ENCODE measurements around the gene L2HGDH. TPM values are rescaled to one million over a fixed set of nuclear protein-coding genes. Genes with fewer than 3 reads are reported as not detected.
A peak's percentile ranks its signal among the peaks of the same experiment; 100 is the strongest.

Gene L2HGDH
- total and polyA plus RNA-seq, 8 donors = 1.2 to 31.7 (median 3.2) TPM

DNA sequence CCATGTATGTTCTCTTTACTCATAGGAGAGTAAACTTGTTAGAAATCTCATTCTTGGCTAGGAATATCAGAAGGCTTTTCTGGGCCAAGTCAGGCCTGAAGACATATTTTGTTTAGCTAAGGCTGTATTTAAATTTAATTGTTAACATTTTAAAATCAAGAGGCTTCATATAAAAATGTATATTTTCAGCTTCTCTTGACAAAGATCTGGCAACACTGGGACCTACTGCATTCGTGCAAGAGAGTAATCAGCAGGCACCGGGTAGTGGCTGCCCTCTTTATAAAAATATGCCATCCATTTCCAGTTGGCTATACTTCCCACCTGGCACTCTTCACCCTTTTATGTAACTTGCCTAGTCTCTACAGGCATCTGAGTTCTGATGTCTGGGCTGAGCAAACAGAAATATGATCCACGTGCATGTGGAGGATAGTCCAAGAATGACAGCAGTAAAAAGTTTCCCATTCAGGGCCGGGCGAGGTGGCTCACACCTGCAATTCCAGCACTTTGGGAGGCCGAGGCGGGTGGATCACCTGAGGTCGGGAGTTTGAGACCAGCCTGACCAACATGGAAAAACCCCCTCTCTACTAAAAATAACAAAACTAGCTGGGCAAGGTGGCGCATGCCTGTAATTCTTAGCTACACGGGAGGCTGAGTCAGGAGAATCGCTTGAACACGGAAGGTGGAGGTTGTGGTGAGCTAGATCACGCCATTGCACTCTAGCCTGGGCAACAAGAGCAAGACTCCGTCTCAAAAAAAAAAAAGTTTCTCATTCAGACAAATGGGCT, 78.7 kb downstream of the L2HGDH start:
- no peak overlapping the region for H3K27ac ChIP-seq
- no peaks in the 10 kb centered on the region for H3K27me3 ChIP-seq
- no peak overlapping the region for H3K4me3 ChIP-seq
- intact Hi-C loops (cut with DNase I; ENCODE audit: low total_unique reads) = no loop called here
- DNase-seq = peak in 1 of 2 donors; percentile 28
- H3K4me1 ChIP-seq = peaks cover 8 to 39% (median 30%) of the 10 kb centered on the region in 4 donors
- no peaks in the 10 kb centered on the region for H3K9me3 ChIP-seq
- TF ChIP-seq EP300 (IDR thresholded peaks at IDR 0.05) (no peak), POLR2AphosphoS5 (IDR thresholded peaks at IDR 0.05) (no peak)
- H3K36me3 ChIP-seq = no peaks in the 10 kb centered on the region
- 68 to 76% (median 72%) methylated on average over 14 of the region's 14 CpGs for WGBS, 5 donors

DNA sequence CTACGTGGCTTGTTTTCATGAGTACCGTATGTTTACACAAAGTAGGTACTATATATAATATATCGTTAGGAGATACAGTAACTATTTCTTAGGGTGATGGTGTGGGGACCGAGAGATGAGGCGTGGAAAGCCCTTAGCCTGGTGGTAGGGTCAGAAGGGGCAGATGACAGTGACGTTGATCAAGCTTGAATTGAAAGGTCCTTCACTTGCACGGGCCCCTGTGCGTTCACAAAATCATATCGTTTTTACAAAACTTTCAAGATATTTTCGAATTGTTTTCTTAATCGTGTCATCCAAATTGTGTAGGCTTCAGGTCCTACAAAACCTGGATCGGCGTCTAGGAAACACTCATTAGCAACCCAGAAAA, 79.8 kb downstream of the L2HGDH start:
- Histone ChIP-seq H3K36me3 (no peaks in the 10 kb centered on the region), H3K4me1 (peaks cover 8 to 50% (median 36%) of the 10 kb centered on the region in 4 donors), H3K4me3 (peak overlapping the region; percentile 72 to 79 (median 76)), H3K9me3 (no peaks in the 10 kb centered on the region), H3K27ac (peak overlapping the region; percentile 95 to 99 (median 98)), H3K27me3 (no peaks in the 10 kb centered on the region)
- 42 to 46% (median 45%) methylated on average over 13 of the region's 13 CpGs for WGBS, 5 donors
- TF ChIP-seq POLR2A (IDR thresholded peaks at IDR 0.05) = no peak
- no peak for TF ChIP-seq EP300 (IDR thresholded peaks at IDR 0.05)
- no peak for TF ChIP-seq POLR2AphosphoS5 (IDR thresholded peaks at IDR 0.05)
- TF ChIP-seq, protein P1, sequence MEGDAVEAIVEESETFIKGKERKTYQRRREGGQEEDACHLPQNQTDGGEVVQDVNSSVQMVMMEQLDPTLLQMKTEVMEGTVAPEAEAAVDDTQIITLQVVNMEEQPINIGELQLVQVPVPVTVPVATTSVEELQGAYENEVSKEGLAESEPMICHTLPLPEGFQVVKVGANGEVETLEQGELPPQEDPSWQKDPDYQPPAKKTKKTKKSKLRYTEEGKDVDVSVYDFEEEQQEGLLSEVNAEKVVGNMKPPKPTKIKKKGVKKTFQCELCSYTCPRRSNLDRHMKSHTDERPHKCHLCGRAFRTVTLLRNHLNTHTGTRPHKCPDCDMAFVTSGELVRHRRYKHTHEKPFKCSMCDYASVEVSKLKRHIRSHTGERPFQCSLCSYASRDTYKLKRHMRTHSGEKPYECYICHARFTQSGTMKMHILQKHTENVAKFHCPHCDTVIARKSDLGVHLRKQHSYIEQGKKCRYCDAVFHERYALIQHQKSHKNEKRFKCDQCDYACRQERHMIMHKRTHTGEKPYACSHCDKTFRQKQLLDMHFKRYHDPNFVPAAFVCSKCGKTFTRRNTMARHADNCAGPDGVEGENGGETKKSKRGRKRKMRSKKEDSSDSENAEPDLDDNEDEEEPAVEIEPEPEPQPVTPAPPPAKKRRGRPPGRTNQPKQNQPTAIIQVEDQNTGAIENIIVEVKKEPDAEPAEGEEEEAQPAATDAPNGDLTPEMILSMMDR (IDR thresholded peaks at IDR 0.05) = no peak
- no peak for DNase-seq
- intact Hi-C loops (cut with DNase I; ENCODE audit: low total_unique reads) = no loop called here

DNA sequence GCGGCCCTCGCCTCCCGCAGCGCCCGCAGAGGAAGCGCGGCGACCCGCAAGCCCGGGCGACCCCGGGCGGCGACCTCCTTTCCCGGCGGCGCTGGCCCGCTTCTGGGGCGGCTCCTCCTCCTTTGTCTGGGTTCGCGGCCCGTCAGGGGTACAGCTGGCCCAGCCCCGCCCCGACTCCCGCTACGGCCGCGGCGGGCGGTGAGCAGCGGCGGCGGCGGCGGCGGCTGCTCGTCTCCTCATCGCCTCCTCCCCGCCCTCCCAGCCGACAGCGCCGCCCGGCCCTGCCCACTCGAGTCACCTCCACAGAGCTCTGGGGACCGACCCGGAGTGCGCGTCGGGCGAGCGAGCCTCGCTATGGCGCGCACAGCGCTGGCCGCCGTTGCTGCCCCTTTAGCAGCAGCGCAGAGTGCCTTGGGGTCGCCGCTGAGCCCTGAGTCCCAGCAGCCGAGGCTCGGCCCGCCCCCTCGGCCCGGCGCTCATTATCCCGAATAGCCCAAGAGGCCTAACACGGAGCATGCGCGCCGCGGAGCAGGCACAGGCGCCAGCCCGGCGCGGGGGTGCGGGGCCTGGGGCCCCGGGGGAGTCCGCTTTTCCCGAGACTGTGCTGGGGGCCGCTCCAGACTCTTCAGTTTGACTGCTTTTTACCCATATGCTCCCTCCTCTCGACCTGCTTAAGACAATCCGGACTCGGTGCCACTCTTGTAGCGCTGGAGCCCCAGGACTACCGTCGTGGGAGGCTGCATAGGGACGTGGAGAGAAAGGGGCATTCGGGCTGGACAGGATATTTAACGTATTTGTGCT, 80.4 kb downstream of the L2HGDH start, which contains the start of gene SOS2:
SOS2 (minus strand) TSS at position 104 of the 801 bp plus-strand sequence. CDS start 295 bp downstream, outside the sequence.
- H3K4me1 ChIP-seq = peaks cover 9 to 53% (median 38%) of the 10 kb centered on the region in 4 donors

DNA sequence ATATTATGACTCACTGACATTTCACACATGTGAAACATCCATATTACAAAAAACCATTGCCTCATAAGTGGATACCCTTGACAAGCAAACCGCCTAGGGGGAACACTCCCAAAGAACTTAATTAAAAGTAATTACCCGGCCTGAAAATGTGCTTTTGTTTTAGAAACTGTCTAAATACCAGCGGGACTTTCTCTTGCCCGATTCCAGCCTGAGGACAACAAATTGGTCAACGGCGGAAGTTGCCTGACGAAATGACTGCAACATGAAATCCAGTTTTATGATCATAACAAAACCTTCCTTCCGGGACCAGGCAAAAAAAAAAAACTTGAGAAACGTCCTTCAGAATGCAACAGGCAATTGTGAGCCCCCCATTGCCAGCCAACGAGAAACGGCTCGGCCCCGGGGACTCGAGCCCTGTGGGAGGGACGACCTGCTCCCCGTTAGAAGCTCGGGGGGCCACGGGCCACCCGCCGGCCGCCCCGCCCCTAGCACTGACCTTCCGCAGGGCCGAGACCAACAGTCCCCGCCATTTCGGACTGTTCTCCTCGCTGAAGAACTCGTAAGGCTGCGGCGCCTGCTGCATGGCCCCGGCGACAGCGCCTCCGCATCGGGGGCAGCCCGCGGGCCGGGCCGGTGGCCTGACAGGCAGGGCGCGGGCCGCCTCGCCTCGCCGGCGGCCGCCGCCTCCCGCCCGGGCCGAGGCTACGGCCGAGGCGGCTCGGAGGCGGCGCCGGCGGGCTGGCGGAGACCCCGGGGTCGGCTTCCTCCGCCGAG, 81.1 kb downstream of the L2HGDH start:
- TF ChIP-seq EP300 (IDR thresholded peaks at IDR 0.05) (no peak), POLR2AphosphoS5 (IDR thresholded peaks at IDR 0.05) (no peak), POLR2A (IDR thresholded peaks at IDR 0.05) (no peak)
- TF ChIP-seq, protein P1 (IDR thresholded peaks at IDR 0.05) = no peak
- intact Hi-C loops (cut with DNase I; ENCODE audit: low total_unique reads) = no loop called here
- peak overlapping the region; percentile 72 to 79 (median 76) for H3K4me3 ChIP-seq
- DNase-seq = peak; percentile 41 to 85
- WGBS, 5 donors = 0 to 1% (median 0%) methylated on average over 23 to 64 of the region's 64 CpGs
- H3K9me3 ChIP-seq = no peaks in the 10 kb centered on the region
- H3K4me1 ChIP-seq = peaks cover 17 to 61% (median 42%) of the 10 kb centered on the region in 4 donors
- no peaks in the 10 kb centered on the region for H3K36me3 ChIP-seq
- H3K27me3 ChIP-seq = no peaks in the 10 kb centered on the region
- peak overlapping the region; percentile 95 to 99 (median 98) for H3K27ac ChIP-seq

More for the DNA sequence above, 80.4 kb downstream of the L2HGDH start, which contains the start of gene SOS2:
- peak within 1 kb of the TSS; percentile 95 to 99 (median 98) for H3K27ac ChIP-seq
- H3K9me3 ChIP-seq = no peaks in the 10 kb centered on the region
- WGBS, 5 donors = 0 to 1% (median 0%) methylated on average over 51 to 90 of the region's 90 CpGs
- no peak for TF ChIP-seq EP300 (IDR thresholded peaks at IDR 0.05)
- peak in 1 of 4 donors; percentile 33 for TF ChIP-seq POLR2A (IDR thresholded peaks at IDR 0.05)
- peak; percentile 21 to 77 (median 63) for TF ChIP-seq POLR2AphosphoS5 (IDR thresholded peaks at IDR 0.05)
- TF ChIP-seq, protein P1 (IDR thresholded peaks at IDR 0.05) = peak in 1 of 7 experiments; percentile 9
- peak within 1 kb of the TSS; percentile 72 to 79 (median 76) for H3K4me3 ChIP-seq
- intact Hi-C loops (cut with DNase I; ENCODE audit: low total_unique reads) = no loop called here
- peak; percentile 88 to 96 for DNase-seq
- H3K27me3 ChIP-seq = no peaks in the 10 kb centered on the region
- H3K36me3 ChIP-seq = no peaks in the 10 kb centered on the region

Data from stomach (tissue), 9 donors.